Astrocyte (in vitro differentiated cells and primary cell): ENCODE measurements around the gene DHPS. TPM values are rescaled to one million over a fixed set of nuclear protein-coding genes. Genes with fewer than 3 reads are reported as not detected.

Source experiments
- DNase-seq: peaks from one replicate; pipeline ENCODE4 v3.0.0-alpha.2; 2010; ENCODE audit warnings: low read depth
- FAIRE-seq: peaks from 2 replicates; lab custom pipeline; 2011; peaks lifted over from hg19 to GRCh38; lab: Jason Lieb, UNC
- H2AFZ ChIP-seq: 2 replicates; pipeline ENCODE4 v1.6.0; 2012; ENCODE audit warnings: low read depth, low read length, inconsistent platforms
- H3K27ac ChIP-seq: 2 replicates; pipeline ENCODE4 v1.5.1; 2011; ENCODE audit warnings: low read depth, low read length, inconsistent platforms
- H3K27me3 ChIP-seq: 2 replicates; pipeline ENCODE4 v1.6.0; 2011; ENCODE audit warnings: low read length, inconsistent platforms; ENCODE audit not compliant: insufficient read depth
- H3K36me3 ChIP-seq: 2 replicates; pipeline ENCODE4 v1.5.1; 2011; ENCODE audit warnings: low read length, inconsistent platforms; ENCODE audit not compliant: insufficient read depth
- H3K4me1 ChIP-seq: 2 replicates; pipeline ENCODE4 v1.5.1; 2011; ENCODE audit warnings: low read length, inconsistent platforms; ENCODE audit not compliant: insufficient read depth
- H3K4me2 ChIP-seq: 2 replicates; pipeline ENCODE4 v1.6.0; 2012; ENCODE audit warnings: low read length, inconsistent platforms
- H3K4me3 ChIP-seq: 2 replicates; pipeline ENCODE4 v1.5.1; 2011; ENCODE audit warnings: low read depth, mild to moderate bottlenecking, low read length, inconsistent platforms; ENCODE audit not compliant: insufficient read depth
- H3K79me2 ChIP-seq: 2 replicates; pipeline ENCODE4 v1.6.0; 2012; ENCODE audit warnings: mild to moderate bottlenecking, low read length, inconsistent platforms; ENCODE audit not compliant: insufficient read depth
- H3K9ac ChIP-seq: 2 replicates; pipeline ENCODE4 v1.6.0; 2012; ENCODE audit warnings: mild to moderate bottlenecking, low read length, inconsistent platforms
- H3K9me3 ChIP-seq: 2 replicates; pipeline ENCODE4 v1.5.1; 2012; ENCODE audit warnings: low read depth, mild to moderate bottlenecking, low read length, inconsistent platforms; ENCODE audit not compliant: insufficient read depth
- H4K20me1 ChIP-seq: 2 replicates; pipeline ENCODE4 v1.6.0; 2012; ENCODE audit warnings: low read length, inconsistent platforms; ENCODE audit not compliant: insufficient read depth
- H3K27ac Mint-ChIP-seq: one replicate; pipeline ENCODE4 v1.8.0; 2021; ENCODE audit warnings: mild to moderate bottlenecking, mixed read lengths; ENCODE audit not compliant: unreplicated experiment
- H3K27me3 Mint-ChIP-seq: one replicate; pipeline ENCODE4 v1.8.0; 2021; ENCODE audit warnings: low read depth, mixed read lengths; ENCODE audit not compliant: unreplicated experiment
- H3K36me3 Mint-ChIP-seq: one replicate; pipeline ENCODE4 v1.8.0; 2021; ENCODE audit warnings: low read depth, mixed read lengths; ENCODE audit not compliant: unreplicated experiment
- H3K4me1 Mint-ChIP-seq: one replicate; pipeline ENCODE4 v1.8.0; 2021; ENCODE audit warnings: low read depth, mixed read lengths; ENCODE audit not compliant: unreplicated experiment
- H3K4me3 Mint-ChIP-seq: one replicate; pipeline ENCODE4 v1.8.0; 2021; ENCODE audit warnings: mild to moderate bottlenecking, moderate library complexity, mixed read lengths; ENCODE audit not compliant: unreplicated experiment
- H3K9me3 Mint-ChIP-seq: one replicate; pipeline ENCODE4 v1.8.0; 2021; ENCODE audit warnings: mild to moderate bottlenecking, mixed read lengths; ENCODE audit not compliant: unreplicated experiment
- EZH2 ChIP-seq: IDR thresholded peaks from 2 replicates; pipeline ENCODE4 v1.6.1; 2012; ENCODE audit warnings: mild to moderate bottlenecking, low read length, inconsistent platforms; ENCODE audit not compliant: insufficient read depth
- total RNA-seq: library from RNA; stranded (reverse); gene quantifications from 2 replicates; pipeline ENCODE4 v1.2.1, GENCODE V29; 2021
- TF ChIP-seq, protein P1 (sequence below): IDR thresholded peaks from 2 replicates; pipeline ENCODE4 v1.5.1; 2011; ENCODE audit warnings: low read depth, mild to moderate bottlenecking, inconsistent platforms, low read length, moderate library complexity; ENCODE audit not compliant: insufficient read depth

Gene DHPS
- total RNA-seq, 1 donor from 2014 or later = 43.4 TPM

DNA sequence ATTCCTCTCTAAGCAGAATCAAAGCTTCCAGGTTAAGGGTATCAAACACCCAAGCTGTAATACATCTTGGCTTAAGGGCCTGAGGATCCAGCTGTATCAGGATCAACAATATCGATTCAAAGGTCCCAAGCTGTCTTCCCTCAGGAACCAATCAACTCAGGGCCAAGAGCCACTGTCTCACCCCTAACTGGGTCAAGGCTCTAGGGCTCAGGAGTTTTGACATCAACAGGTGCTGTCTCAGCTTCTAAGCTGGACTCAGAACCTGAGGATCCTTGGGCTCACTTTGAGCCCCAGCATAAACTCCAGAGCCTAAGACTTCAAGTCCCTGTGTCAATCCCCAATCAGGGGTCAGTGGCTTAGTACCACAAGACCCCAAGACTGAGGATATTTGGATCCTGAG, 13.8 kb upstream of the DHPS start:
- no peak overlapping the region for H3K27ac Mint-ChIP-seq

DNA sequence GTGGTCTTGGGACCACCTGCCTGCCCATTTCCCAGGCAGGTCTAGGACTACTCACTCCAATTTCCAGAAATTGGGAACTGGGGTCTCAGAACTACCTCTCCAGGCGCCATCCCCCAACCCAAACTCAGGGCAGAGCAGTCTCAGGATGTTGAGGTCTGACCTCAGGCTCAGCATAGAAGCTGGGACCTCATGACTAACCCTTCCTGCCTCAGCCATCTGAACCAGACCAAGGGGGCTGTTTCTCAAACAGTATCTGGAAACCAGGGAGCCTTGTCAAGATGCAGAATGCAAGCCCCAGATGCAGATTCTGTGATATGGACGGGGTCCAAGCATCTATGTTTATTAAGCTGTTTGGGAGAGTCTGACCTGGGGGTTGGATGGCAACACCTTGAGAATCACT, 13.4 kb upstream of the DHPS start:
- H3K79me2 ChIP-seq = no peaks in the 10 kb centered on the region
- H3K36me3 ChIP-seq = peaks cover 11% of the 10 kb centered on the region
- no peak overlapping the region for H3K27ac Mint-ChIP-seq
- H3K27me3 ChIP-seq = no peaks in the 10 kb centered on the region
- H3K9me3 Mint-ChIP-seq = no peaks in the 10 kb centered on the region
- H3K4me3 ChIP-seq = no peak overlapping the region
- peaks cover 15% of the 10 kb centered on the region for H3K4me1 ChIP-seq
- no peaks in the 10 kb centered on the region for H3K27me3 Mint-ChIP-seq
- H3K27ac ChIP-seq = no peak overlapping the region
- H3K36me3 Mint-ChIP-seq = peaks cover 6% of the 10 kb centered on the region
- FAIRE-seq (no peak), DNase-seq (no peak)
- H3K4me1 Mint-ChIP-seq = peaks cover 5% of the 10 kb centered on the region
- peak overlapping the region; percentile 88 for H3K4me2 ChIP-seq
- H3K4me3 Mint-ChIP-seq = peak overlapping the region; percentile 84
- no peak overlapping the region for H3K9ac ChIP-seq
- no peaks in the 10 kb centered on the region for H4K20me1 ChIP-seq
- TF ChIP-seq, protein P1, sequence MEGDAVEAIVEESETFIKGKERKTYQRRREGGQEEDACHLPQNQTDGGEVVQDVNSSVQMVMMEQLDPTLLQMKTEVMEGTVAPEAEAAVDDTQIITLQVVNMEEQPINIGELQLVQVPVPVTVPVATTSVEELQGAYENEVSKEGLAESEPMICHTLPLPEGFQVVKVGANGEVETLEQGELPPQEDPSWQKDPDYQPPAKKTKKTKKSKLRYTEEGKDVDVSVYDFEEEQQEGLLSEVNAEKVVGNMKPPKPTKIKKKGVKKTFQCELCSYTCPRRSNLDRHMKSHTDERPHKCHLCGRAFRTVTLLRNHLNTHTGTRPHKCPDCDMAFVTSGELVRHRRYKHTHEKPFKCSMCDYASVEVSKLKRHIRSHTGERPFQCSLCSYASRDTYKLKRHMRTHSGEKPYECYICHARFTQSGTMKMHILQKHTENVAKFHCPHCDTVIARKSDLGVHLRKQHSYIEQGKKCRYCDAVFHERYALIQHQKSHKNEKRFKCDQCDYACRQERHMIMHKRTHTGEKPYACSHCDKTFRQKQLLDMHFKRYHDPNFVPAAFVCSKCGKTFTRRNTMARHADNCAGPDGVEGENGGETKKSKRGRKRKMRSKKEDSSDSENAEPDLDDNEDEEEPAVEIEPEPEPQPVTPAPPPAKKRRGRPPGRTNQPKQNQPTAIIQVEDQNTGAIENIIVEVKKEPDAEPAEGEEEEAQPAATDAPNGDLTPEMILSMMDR = no peak
- no peak overlapping the region for H2AFZ ChIP-seq
- H3K9me3 ChIP-seq = no peaks in the 10 kb centered on the region

More for the DNA sequence above, 13.8 kb upstream of the DHPS start:
- no peaks in the 10 kb centered on the region for H4K20me1 ChIP-seq
- peaks cover 5% of the 10 kb centered on the region for H3K4me1 Mint-ChIP-seq
- no peaks in the 10 kb centered on the region for H3K79me2 ChIP-seq
- H3K9me3 ChIP-seq = no peaks in the 10 kb centered on the region
- H3K27me3 Mint-ChIP-seq = no peaks in the 10 kb centered on the region
- TF ChIP-seq, protein P1 = no peak
- TF ChIP-seq EZH2 = no peak
- peaks cover 6% of the 10 kb centered on the region for H3K36me3 Mint-ChIP-seq
- H3K4me3 ChIP-seq = peak overlapping the region; percentile 86
- no peaks in the 10 kb centered on the region for H3K27me3 ChIP-seq
- peak overlapping the region; percentile 86 for H3K9ac ChIP-seq
- H3K4me1 ChIP-seq = peaks cover 15% of the 10 kb centered on the region
- no peak for FAIRE-seq
- H3K4me2 ChIP-seq = peak overlapping the region; percentile 88
- H3K4me3 Mint-ChIP-seq = peak overlapping the region; percentile 84
- peaks cover 13% of the 10 kb centered on the region for H3K36me3 ChIP-seq
- no peak overlapping the region for H2AFZ ChIP-seq
- no peak overlapping the region for H3K27ac ChIP-seq
- no peak for DNase-seq
- no peaks in the 10 kb centered on the region for H3K9me3 Mint-ChIP-seq

DNA sequence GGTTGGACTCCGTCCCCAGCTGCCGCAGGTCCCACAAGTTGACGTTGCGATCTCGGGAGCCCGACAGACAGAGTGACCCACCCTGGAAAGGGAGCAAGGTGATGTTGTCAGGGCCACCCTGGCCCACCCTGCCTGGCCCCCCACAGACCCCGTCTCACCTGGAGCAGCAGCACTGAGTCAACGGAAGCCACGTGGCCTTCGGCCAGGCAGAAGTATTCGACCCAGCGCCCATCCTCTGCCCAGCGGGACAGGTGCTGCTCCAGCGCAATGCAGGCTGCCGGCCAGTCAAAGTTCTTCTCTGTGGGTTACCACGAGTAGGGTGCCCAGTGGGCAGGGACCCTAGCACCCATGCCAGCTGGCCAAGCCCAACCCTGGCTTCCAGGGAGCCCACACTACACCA, 13.0 kb upstream of the DHPS start:
- Mint-ChIP-seq H3K27ac (no peak overlapping the region), H3K9me3 (no peaks in the 10 kb centered on the region), H3K36me3 (peaks cover 6% of the 10 kb centered on the region), H3K4me1 (peaks cover 5% of the 10 kb centered on the region), H3K27me3 (no peaks in the 10 kb centered on the region), H3K4me3 (peak overlapping the region; percentile 34)
- Histone ChIP-seq H3K9ac (no peak overlapping the region), H3K4me1 (peaks cover 15% of the 10 kb centered on the region), H3K27me3 (no peaks in the 10 kb centered on the region), H3K79me2 (no peaks in the 10 kb centered on the region), H3K4me3 (no peak overlapping the region), H3K27ac (no peak overlapping the region), H3K36me3 (peaks cover 9% of the 10 kb centered on the region), H4K20me1 (no peaks in the 10 kb centered on the region), H3K9me3 (no peaks in the 10 kb centered on the region), H3K4me2 (peak overlapping the region; percentile 88), H2AFZ (no peak overlapping the region)
- FAIRE-seq (no peak), DNase-seq (no peak)
- TF ChIP-seq, protein P1 = no peak
- no peak for TF ChIP-seq EZH2
